NCI-H748 treated with DMSO at 0.1 percent for 48 hours (cell line): ENCODE results near the gene OPN1MW2.
"Not testable (repeated sequence)": the region's sequence is repeated elsewhere in the genome, so short reads cannot be mapped to it uniquely, and the experiment has no call there.

ENCODE experiments used
- DNase-seq: peaks from one replicate; lab custom pipeline; 2025; lab: John Stamatoyannopoulos, UW

OPN1MW2 gene

GRCh38 chrX:154269245-154269644 lies 49.7 kb downstream of the OPN1MW2 start:
- DNase-seq, result not testable (repeated sequence)
